Hematopoietic multipotent progenitor cell (in vitro differentiated cells): ENCODE results near the gene SLC9A3. TPM values are rescaled to one million over a fixed set of nuclear protein-coding genes. Genes with fewer than 3 reads are reported as not detected.

Source experiments
- DNase-seq, 3 donors: peaks; one replicate each; pipeline ENCODE4 v3.0.0-alpha.2; 2011 to 2015; ENCODE audit warnings: low read depth in 2 of 3, low spot score in 2 of 3
- total RNA-seq: library from RNA; depleted of rRNA; stranded (reverse); fragments of >200 nt; gene quantifications from one replicate; pipeline ENCODE4 v1.2.3, GENCODE V29; 2012

The SLC9A3 gene
- total RNA-seq, 1 donor: 3.5 TPM

- DNase-seq: no peak
Observed at GRCh38 chr5:464843-465590, 59.2 kb downstream of the SLC9A3 start.

GRCh38 chr5:464446-464842 lies 59.8 kb downstream of the SLC9A3 start:
- no peak for DNase-seq

DNA sequence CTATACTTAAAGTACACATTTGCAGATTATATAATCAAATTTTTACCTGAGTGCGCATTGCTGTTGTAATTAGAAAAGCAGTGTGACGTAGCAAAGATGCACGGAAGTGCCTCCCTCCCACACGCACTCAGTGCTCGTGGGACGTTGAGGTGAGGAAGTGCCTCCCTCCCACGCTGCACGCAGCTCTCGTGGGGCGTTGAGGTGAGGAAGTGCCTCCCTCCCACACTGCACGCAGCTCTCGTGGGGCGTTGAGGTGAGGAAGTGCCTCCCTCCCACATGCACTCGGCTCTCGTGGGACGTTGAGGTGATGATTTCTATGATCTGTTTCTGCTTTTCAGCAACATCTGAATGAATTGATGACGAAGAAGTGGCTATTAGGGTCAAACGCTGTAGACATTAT lies 60.3 kb downstream of the SLC9A3 start:
- peak in 1 of 3 donors; percentile 55 for DNase-seq

- DNase-seq: no peak
Observed at GRCh38 chr5:463301-463700, 60.9 kb downstream of the SLC9A3 start.

DNA sequence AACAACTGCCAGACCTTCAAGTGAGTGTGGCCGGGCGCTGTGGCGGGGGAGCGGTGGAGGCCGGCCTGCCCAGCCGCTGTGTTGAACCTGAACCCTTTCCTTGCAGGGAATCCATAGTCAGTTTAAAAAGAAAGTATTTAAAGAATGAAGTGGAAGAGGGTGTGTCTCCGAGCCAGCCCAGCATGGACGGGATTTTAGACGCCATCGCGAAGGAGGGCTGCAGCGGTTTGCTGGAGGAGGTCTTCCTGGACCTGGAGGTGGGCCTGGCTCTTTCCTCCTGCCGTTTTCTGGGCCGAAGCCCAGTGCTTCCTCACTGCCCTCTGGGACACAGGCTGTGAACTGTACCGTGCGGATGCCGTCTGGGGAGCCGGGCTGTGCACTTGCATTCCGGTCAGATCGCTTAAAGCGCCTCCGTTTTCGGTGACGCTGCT lies 62.2 kb downstream of the SLC9A3 start:
- no peak for DNase-seq

- DNase-seq: no peak
Observed at GRCh38 chr5:460273-460625, 64.0 kb downstream of the SLC9A3 start.

GRCh38 chr5:459562-460272 lies 64.5 kb downstream of the SLC9A3 start:
- no peak for DNase-seq

DNA sequence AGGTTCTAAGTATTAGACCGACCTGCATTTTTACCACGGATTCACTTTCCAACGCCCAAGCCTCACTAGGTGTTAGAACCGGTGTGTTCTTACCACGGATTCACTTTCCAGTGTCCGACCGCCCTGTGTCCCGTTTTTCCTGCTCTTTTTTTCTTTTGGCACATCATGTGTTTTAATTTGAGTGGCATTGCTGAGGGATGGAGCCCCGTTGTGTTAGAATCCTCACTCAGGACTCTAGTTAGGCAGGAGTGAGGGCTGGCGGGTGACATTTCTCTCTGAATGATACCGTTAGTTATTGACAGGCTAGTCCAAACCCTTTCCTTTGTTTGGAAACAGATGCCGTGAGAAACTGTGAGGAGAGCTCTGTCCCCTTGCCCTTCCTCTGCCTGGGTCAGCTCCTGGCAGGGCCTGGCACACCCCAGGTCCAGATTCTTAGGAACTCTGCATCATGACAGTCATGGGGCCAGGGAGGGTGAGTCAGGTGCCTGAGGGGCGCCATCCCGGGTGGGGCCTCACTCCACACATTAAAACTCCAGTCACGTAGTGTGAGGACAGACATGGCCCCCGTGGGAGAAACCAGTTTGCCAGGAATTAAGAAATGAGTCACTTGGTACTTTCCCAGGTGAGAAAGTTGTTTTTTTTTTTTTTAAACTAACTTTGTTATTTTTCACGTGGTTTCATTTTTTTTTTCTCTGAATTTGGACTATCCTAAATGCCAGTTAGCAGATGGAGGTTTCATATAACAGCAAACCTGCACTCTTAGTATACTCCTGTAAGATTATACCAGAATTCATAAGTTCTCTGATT lies 65.5 kb downstream of the SLC9A3 start:
- DNase-seq: no peak

- DNase-seq: no peak
Observed at GRCh38 chr5:457195-457961, 66.9 kb downstream of the SLC9A3 start.

DNA sequence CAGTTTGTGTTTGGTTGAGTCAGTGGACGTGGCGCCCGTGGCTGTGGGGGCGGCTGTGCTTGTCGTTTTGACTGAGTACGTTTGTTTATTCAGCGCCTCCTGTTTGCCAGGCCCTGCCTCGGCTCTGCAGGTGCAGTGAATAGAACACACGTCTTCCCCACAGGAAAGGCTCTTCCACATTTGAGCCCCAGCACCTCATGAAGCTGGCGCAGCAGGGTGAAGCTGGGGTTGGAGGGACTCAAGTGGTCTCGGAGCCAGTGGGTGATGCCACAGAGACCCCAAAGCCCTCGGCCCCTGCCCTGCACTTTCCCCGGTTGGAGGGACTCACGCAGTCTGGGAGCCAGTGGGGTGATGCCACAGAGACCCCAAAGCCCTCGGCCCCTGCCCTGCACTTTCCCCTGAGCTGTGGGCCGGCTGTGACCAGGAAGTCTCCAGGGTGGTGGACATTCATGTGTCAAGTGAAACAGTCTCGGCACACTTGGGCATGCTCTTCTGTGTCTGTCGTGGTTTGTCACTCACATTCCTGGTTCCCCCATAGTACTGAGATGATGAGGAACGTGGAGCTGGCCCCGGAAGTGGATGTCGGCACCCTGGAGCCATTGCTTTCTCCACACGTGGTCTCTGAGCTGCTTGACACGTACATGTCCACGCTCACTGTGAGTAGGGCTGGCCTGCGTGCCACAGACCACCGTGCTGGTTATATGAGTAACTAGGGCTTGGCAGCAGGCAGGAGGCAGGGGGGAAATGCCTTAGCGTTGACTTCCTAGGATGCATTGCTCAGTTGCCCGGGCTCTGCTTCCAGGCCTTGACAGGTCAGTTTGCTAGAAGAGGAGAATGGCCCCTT lies 67.7 kb downstream of the SLC9A3 start:
- no peak for DNase-seq

GRCh38 chr5:455806-456205 lies 68.4 kb downstream of the SLC9A3 start:
- no peak for DNase-seq

- DNase-seq: no peak
Observed at GRCh38 chr5:454936-455335, 69.3 kb downstream of the SLC9A3 start.

GRCh38 chr5:453725-454481 lies 70.3 kb downstream of the SLC9A3 start:
- DNase-seq: no peak

- no peak for DNase-seq
Observed at GRCh38 chr5:452978-453710, 71.1 kb downstream of the SLC9A3 start.

DNA sequence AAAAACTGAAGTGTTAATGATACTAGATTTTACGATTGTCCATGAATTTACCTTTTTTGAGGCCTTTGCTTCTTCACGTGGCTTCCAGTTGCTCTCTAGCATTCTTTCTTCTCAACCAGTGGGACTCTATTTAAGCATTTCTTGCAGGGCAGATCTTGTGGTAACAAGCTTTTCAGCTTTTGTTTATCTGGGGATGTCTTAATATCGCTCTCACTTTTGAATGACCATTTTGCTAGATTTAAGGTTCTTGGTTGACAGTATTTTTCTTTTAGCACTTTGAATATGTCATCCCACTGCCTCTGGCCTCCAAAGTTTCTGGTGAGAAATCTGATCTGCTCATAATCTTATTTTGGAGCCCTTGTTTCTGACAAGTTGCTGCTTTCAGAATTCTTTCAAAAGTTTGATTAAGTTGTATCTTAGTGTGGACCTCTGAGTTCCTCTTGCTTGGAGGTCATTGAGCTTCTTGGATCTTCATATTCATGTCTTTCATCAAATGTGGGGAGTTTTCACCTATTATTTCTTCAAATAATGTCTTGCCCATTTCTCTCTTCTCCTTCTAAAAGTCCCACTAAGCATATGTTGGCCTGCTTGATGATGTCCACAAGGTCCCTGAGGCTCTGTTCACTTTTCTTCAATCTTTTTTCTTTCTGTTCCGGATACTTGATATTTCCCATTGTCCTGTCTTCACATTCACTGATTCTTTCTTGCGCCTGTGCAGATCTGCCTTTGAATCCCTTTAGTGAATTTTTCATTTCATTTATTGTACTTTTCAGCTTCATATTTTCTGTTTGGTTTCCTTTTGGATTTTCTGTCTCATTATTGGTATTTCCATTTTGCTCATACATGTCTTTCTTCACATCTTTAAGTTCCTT lies 72.4 kb downstream of the SLC9A3 start:
- peak in 1 of 3 donors; percentile 33 for DNase-seq

GRCh38 chr5:449151-449550 lies 75.1 kb downstream of the SLC9A3 start:
- DNase-seq: no peak

DNA sequence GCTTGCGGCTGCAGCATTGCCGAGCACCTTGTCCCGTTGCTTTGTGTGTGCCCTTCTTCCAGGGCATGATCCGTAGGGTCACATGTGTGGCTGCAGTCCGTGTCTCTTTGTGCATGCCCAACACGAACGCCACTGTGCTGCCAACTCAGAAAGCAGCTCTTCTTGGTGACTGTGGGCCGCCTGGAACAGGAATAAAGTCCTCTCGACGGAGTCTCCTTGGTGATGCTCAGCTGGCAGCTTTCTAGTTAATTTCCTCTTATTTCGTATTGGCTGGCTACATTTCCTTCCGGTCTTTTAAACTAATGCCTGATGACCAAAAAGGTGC lies 75.5 kb downstream of the SLC9A3 start:
- no peak for DNase-seq
